GM12872 (cell line): ENCODE measurements around the gene NPY2R.

Source experiments
- TF ChIP-seq, protein P1 (sequence below): IDR thresholded peaks from 3 replicates; pipeline ENCODE4 v1.5.1; 2011; ENCODE audit warnings: low read depth, mild to moderate bottlenecking, low read length, moderate library complexity; ENCODE audit not compliant: insufficient read depth

Gene NPY2R

GRCh38 chr4:155248002-155248896, 39.8 kb downstream of the NPY2R start:
- TF ChIP-seq, protein P1, sequence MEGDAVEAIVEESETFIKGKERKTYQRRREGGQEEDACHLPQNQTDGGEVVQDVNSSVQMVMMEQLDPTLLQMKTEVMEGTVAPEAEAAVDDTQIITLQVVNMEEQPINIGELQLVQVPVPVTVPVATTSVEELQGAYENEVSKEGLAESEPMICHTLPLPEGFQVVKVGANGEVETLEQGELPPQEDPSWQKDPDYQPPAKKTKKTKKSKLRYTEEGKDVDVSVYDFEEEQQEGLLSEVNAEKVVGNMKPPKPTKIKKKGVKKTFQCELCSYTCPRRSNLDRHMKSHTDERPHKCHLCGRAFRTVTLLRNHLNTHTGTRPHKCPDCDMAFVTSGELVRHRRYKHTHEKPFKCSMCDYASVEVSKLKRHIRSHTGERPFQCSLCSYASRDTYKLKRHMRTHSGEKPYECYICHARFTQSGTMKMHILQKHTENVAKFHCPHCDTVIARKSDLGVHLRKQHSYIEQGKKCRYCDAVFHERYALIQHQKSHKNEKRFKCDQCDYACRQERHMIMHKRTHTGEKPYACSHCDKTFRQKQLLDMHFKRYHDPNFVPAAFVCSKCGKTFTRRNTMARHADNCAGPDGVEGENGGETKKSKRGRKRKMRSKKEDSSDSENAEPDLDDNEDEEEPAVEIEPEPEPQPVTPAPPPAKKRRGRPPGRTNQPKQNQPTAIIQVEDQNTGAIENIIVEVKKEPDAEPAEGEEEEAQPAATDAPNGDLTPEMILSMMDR = no peak

DNA sequence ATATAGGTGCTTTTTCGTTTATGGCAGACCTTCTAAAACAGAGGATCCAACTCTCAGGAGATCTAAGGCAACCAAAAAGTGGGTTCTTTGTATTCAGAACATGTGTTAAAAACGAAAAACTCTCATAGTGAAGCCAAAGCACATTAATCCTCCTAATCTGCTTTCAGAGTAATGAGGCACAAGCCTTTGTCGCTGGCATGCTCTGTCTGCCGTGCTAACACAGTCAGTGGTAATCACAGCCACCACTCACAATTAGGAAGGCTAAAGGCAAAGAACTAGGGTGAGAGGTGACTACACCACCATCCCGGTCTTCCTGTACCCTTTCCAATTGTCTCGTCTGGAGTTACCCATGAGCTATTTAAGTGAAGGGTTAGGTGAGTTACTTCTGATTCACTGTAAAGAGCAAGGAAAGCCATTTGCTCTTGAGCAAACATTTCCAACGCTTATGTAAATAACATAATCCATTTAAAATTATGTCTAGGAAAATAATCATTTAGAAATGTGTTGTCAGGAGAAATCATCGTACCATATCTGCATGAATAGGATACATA, 40.7 kb downstream of the NPY2R start:
- TF ChIP-seq, protein P1 = no peak

DNA sequence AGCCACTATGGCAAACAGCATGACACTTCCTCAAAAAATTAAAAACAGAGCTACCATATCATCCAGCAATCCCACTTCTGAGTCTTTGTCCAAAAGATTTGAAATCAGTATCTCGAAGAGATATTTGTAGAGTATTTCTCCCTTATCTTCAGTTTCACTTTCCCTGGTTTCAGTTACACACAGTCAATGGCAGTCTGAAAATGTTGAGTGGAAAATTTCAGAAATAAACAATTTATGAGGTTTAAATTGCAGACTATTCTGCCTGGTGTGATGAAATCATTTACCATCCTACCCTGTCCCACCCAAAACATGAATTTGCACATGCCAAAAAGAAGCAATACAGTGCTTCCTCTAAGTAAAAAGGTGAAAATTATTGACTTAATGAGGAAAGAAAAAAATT, 43.9 kb downstream of the NPY2R start:
- TF ChIP-seq, protein P1 = no peak

GRCh38 chr4:155263480-155263879, 55.0 kb downstream of the NPY2R start:
- TF ChIP-seq, protein P1 = no peak

GRCh38 chr4:155265113-155265512, 56.7 kb downstream of the NPY2R start:
- TF ChIP-seq, protein P1 = no peak
